GM12891 (cell line): ENCODE results near the gene CORT.
"Not testable (repeated sequence)": the region's sequence is repeated elsewhere in the genome, so short reads cannot be mapped to it uniquely, and the experiment has no call there.

Experiments
- DNase-seq: peaks from one replicate; pipeline ENCODE4 v3.0.0; 2011; ENCODE audit warnings: low spot score; ENCODE audit not compliant: insufficient read length
- FAIRE-seq: peaks from 2 replicates; lab custom pipeline; 2011; peaks lifted over from hg19 to GRCh38; lab: Jason Lieb, UNC
- PAX5 ChIP-seq: IDR thresholded peaks from 2 replicates; pipeline ENCODE4 v1.6.1; 2011; ENCODE audit warnings: low read length, moderate library complexity, mild to moderate bottlenecking; ENCODE audit not compliant: insufficient read depth, severe bottlenecking
- POLR2A ChIP-seq: IDR thresholded peaks from 2 replicates; pipeline ENCODE4 v1.6.1; 2011; ENCODE audit warnings: low read depth, low read length, control low read depth
- POLR2AphosphoS5 ChIP-seq: IDR thresholded peaks from 2 replicates; pipeline ENCODE4 v1.6.1; 2011; ENCODE audit warnings: low read depth, low read length, control low read depth
- POU2F2 ChIP-seq: IDR thresholded peaks from 2 replicates; pipeline ENCODE4 v1.6.1; 2011; ENCODE audit warnings: low read depth, mild to moderate bottlenecking, control low read depth, low read length, moderate library complexity
- SPI1 ChIP-seq: IDR thresholded peaks from 2 replicates; pipeline ENCODE4 v1.6.1; 2011; ENCODE audit warnings: low read depth, low read length, control low read depth
- TAF1 ChIP-seq: IDR thresholded peaks from 2 replicates; pipeline ENCODE4 v1.6.1; 2011; ENCODE audit warnings: low read depth, low read length, control low read depth

CORT gene

GRCh38 chr1:10473145-10473765 lies 23.4 kb downstream of the CORT start:
- DNase-seq (no peak), FAIRE-seq (no peak)
- TF ChIP-seq TAF1 (no peak), POLR2A (no peak), POU2F2 (no peak), POLR2AphosphoS5 (no peak), SPI1 (no peak), PAX5 (no peak)

GRCh38 chr1:10474309-10474612 lies 24.4 kb downstream of the CORT start:
- FAIRE-seq, DNase-seq: not testable (repeated sequence)

- TF ChIP-seq POU2F2 (peak; percentile 51; the same call in 1 of the 2 replicates), TAF1 (peak; percentile 87), SPI1 (no peak), POLR2AphosphoS5 (peak; percentile 71), PAX5 (no peak), POLR2A (peak; percentile 67)
- peak; percentile 83 for FAIRE-seq
- DNase-seq, result peak; percentile 89
These were observed 25.0 kb downstream of the CORT start, which contains the start of gene PEX14 for GRCh38 chr1:10474613-10475507. Gene PEX14 (plus strand): TSS chr1:10474950. CDS start chr1:10474967, 17 bp downstream.

GRCh38 chr1:10475510-10475909 lies 25.7 kb downstream of the CORT start:
- FAIRE-seq (no peak), DNase-seq (no peak)
- TF ChIP-seq PAX5, result no peak
- no peak for TF ChIP-seq POLR2A
- no peak for TF ChIP-seq TAF1
- no peak for TF ChIP-seq POU2F2
- no peak for TF ChIP-seq SPI1
- TF ChIP-seq POLR2AphosphoS5, result no peak

DNA sequence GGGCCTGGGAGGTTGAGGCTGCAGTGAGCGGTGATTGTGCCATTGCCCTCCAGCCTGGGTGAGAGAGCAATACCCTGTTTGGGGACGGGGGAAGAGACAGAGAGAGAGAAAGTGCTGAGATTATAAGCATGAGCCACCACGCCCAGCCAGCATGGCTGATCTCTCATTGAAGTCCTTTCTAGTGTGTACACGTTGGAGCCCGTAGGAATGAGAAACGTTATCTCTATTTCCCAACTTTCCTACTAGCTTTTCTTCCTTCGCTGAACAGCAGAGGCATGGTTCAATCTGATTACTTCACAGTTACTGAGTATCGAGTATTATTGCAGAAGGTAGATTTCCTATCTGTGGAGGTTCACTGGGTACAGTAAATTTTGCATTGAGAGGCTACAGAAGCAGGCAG lies 29.5 kb downstream of the CORT start:
- TF ChIP-seq POU2F2, result no peak
- no peak for TF ChIP-seq SPI1
- TF ChIP-seq PAX5, result no peak
- no peak for TF ChIP-seq TAF1
- DNase-seq (no peak), FAIRE-seq (no peak)

- TF ChIP-seq POU2F2 (no peak), TAF1 (no peak), POLR2AphosphoS5 (no peak), SPI1 (no peak), PAX5 (no peak), POLR2A (no peak)
- FAIRE-seq (no peak), DNase-seq (no peak)
These were observed 30.8 kb downstream of the CORT start for GRCh38 chr1:10480614-10481013.

DNA sequence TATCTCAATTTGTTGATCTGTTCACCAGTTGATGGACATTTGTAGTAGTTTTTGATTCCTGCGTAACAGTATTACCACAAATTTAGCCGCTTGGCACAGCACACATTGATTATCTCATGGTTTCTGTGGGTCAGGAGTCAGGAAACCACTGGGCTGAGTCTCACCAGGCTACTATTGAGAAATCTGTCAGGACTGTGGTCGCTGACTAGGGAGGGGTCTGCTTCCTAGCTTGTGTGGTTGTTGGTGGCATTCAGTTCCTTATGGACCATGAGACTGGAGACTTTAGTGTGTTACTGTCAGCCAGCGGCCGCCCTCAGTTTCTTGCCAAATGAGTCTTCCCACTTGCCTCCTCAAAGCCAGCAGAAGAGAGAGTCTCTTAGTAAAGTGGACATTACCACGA lies 34.7 kb downstream of the CORT start:
- no peak for TF ChIP-seq TAF1
- no peak for TF ChIP-seq PAX5
- TF ChIP-seq POLR2A, result no peak
- TF ChIP-seq SPI1, result no peak
- TF ChIP-seq POU2F2, result no peak
- no peak for TF ChIP-seq POLR2AphosphoS5
- FAIRE-seq, result no peak
- DNase-seq, result no peak

DNA sequence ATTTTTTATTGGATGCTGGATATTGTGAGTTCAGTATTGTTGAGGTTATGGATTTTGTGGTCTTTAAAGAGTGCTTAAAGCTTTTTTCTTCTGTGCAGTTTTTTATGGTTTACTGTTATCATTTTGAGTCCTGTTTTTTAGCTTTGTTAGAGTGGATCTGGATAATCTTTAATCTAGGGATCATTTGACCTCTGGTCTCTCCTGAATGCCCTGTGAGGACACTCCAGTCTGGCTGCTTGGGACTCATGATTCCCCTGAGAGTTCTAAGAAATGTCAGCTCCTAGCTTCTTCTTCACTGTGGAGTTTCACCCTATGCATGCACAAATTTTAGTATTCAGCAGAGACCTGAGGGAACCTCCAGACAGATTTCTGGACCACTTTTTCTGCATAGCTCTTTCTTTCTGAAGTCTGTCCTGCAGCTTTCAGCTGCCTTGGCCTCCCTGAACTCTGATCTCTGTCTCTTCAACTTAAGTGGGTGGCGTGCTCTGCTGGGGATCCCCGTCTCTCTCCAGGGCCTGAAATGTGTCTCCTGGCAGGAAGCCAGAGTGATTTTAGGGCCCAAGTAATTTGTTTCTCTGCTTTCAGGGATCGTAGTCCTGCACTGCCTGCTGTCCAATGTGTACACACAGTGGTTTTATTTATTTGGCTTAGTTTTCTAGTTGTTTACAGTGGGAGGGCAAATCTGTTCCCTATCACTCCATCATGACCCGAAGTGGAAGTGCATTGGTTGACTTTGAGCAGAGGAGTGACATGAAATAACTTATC lies 39.6 kb downstream of the CORT start:
- FAIRE-seq, result peak; percentile 33
- TF ChIP-seq SPI1 (no peak), POLR2A (no peak), TAF1 (no peak), PAX5 (no peak), POU2F2 (no peak), POLR2AphosphoS5 (no peak)
- DNase-seq, result no peak

DNA sequence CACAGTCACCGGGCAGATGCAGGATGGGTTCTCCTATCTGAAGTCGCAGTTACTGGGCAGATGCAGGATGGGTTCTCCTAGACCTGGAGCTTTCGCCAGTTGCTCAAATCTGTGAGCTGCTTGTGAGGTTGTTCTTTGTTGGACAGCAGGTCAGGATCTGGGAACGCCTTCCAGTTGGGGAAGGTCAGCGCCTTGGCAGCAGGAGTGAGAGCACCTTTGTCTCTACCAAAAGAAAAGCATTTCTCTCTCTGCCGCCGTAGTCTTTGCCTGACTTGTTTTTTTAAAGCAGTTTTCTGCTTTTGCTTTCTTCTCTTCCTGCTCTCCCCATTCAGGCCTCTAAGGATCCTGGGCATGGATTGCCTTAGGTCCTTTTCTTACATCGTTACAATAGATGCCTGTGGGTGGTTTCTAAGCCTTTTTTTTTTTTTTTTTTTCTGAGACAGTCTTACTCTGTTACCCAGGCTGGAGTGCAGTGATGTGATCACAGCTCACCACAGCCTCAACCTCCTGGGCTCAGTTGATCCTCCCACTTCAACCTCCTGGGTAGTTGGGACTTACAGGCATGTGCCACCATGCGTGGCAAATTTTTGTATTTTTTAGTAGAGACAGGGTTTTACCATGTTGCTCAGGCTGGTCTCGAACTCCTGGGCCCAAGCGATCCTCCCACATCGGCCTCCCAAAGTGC lies 40.6 kb downstream of the CORT start:
- FAIRE-seq, result no peak

More for the DNA sequence above, 40.6 kb downstream of the CORT start:
- TF ChIP-seq POLR2A (no peak), PAX5 (no peak), POLR2AphosphoS5 (no peak), SPI1 (no peak), TAF1 (no peak), POU2F2 (no peak)
- no peak for DNase-seq
